ENCODE results near the gene COBL.

COBL gene

DNA sequence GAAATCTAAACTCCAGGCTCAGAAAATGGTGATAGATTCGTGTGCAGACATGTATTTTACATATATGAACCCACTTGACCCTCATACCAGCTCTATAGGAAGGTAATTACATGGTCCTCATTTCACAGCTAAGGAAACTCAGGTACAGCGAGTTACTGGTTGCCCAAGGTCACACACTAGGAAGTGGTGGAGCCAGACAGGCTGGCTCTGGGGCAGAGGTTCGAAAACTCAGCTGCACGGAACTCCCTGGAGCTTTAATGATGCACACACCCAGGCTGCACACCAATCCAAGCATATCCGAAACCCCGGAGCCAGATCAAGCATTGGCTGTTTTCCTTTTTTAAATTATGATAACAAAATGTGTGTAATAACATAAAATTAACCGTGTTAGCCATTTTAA is 172.4 kb downstream of the COBL start:
- TF ChIP-seq CEBPB (IDR thresholded peaks at IDR 0.05) (no peak), RAD21 (IDR thresholded peaks at IDR 0.05; ENCODE audit: low read depth) (no peak), USF1 (IDR thresholded peaks at IDR 0.05) (no peak), EGR1 (IDR thresholded peaks at IDR 0.05) (no peak), ZBTB7A (IDR thresholded peaks at IDR 0.05; ENCODE audit: low read depth) (no peak), TAF1 (IDR thresholded peaks at IDR 0.05; ENCODE audit: low read depth) (no peak), EP300 (IDR thresholded peaks at IDR 0.05; ENCODE audit: borderline replicate concordance) (no peak), YY1 (IDR thresholded peaks at IDR 0.05; ENCODE audit: low read depth) (no peak), FOXM1 (IDR thresholded peaks at IDR 0.05; ENCODE audit: borderline replicate concordance, low read depth) (no peak), NFIC (IDR thresholded peaks at IDR 0.05) (no peak), CREB1 (IDR thresholded peaks at IDR 0.05; ENCODE audit: low read depth) (no peak), TCF12 (IDR thresholded peaks at IDR 0.05; ENCODE audit: low read depth) (no peak), TEAD4 (IDR thresholded peaks at IDR 0.05) (no peak)
- TF ChIP-seq, protein P1, sequence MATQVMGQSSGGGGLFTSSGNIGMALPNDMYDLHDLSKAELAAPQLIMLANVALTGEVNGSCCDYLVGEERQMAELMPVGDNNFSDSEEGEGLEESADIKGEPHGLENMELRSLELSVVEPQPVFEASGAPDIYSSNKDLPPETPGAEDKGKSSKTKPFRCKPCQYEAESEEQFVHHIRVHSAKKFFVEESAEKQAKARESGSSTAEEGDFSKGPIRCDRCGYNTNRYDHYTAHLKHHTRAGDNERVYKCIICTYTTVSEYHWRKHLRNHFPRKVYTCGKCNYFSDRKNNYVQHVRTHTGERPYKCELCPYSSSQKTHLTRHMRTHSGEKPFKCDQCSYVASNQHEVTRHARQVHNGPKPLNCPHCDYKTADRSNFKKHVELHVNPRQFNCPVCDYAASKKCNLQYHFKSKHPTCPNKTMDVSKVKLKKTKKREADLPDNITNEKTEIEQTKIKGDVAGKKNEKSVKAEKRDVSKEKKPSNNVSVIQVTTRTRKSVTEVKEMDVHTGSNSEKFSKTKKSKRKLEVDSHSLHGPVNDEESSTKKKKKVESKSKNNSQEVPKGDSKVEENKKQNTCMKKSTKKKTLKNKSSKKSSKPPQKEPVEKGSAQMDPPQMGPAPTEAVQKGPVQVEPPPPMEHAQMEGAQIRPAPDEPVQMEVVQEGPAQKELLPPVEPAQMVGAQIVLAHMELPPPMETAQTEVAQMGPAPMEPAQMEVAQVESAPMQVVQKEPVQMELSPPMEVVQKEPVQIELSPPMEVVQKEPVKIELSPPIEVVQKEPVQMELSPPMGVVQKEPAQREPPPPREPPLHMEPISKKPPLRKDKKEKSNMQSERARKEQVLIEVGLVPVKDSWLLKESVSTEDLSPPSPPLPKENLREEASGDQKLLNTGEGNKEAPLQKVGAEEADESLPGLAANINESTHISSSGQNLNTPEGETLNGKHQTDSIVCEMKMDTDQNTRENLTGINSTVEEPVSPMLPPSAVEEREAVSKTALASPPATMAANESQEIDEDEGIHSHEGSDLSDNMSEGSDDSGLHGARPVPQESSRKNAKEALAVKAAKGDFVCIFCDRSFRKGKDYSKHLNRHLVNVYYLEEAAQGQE (IDR thresholded peaks at IDR 0.05; ENCODE audit: low read depth), result no peak
- TF ChIP-seq, protein P2, sequence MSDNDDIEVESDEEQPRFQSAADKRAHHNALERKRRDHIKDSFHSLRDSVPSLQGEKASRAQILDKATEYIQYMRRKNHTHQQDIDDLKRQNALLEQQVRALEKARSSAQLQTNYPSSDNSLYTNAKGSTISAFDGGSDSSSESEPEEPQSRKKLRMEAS (IDR thresholded peaks at IDR 0.05), result no peak

GRCh38 chr7:51142741-51143385 is 173.7 kb downstream of the COBL start:
- no peak for TF ChIP-seq NFIC (IDR thresholded peaks at IDR 0.05)
- no peak for TF ChIP-seq RAD21 (IDR thresholded peaks at IDR 0.05; ENCODE audit: low read depth)
- TF ChIP-seq EP300 (IDR thresholded peaks at IDR 0.05; ENCODE audit: borderline replicate concordance), result no peak
- TF ChIP-seq FOXM1 (IDR thresholded peaks at IDR 0.05; ENCODE audit: borderline replicate concordance, low read depth), result no peak
- TF ChIP-seq TEAD4 (IDR thresholded peaks at IDR 0.05), result no peak
- TF ChIP-seq CEBPB (IDR thresholded peaks at IDR 0.05), result no peak

GRCh38 chr7:51141451-51142003 is 175.1 kb downstream of the COBL start:
- no peak for TF ChIP-seq FOXM1 (IDR thresholded peaks at IDR 0.05; ENCODE audit: borderline replicate concordance, low read depth)
- TF ChIP-seq RAD21 (IDR thresholded peaks at IDR 0.05; ENCODE audit: low read depth), result peak; percentile 62

GRCh38 chr7:51140199-51141164 is 176.1 kb downstream of the COBL start:
- TF ChIP-seq, protein P1 (IDR thresholded peaks at IDR 0.05; ENCODE audit: low read depth), result no peak
- TF ChIP-seq ZBTB7A (IDR thresholded peaks at IDR 0.05; ENCODE audit: low read depth) (no peak), USF1 (IDR thresholded peaks at IDR 0.05) (no peak), EP300 (IDR thresholded peaks at IDR 0.05; ENCODE audit: borderline replicate concordance) (no peak), EGR1 (IDR thresholded peaks at IDR 0.05) (no peak), NFIC (IDR thresholded peaks at IDR 0.05) (no peak), CEBPB (IDR thresholded peaks at IDR 0.05) (no peak), TEAD4 (IDR thresholded peaks at IDR 0.05) (no peak), YY1 (IDR thresholded peaks at IDR 0.05; ENCODE audit: low read depth) (no peak), CREB1 (IDR thresholded peaks at IDR 0.05; ENCODE audit: low read depth) (no peak), RAD21 (IDR thresholded peaks at IDR 0.05; ENCODE audit: low read depth) (no peak), TAF1 (IDR thresholded peaks at IDR 0.05; ENCODE audit: low read depth) (no peak), TCF12 (IDR thresholded peaks at IDR 0.05; ENCODE audit: low read depth) (no peak), FOXM1 (IDR thresholded peaks at IDR 0.05; ENCODE audit: borderline replicate concordance, low read depth) (no peak)
- TF ChIP-seq, protein P2 (IDR thresholded peaks at IDR 0.05), result no peak

DNA sequence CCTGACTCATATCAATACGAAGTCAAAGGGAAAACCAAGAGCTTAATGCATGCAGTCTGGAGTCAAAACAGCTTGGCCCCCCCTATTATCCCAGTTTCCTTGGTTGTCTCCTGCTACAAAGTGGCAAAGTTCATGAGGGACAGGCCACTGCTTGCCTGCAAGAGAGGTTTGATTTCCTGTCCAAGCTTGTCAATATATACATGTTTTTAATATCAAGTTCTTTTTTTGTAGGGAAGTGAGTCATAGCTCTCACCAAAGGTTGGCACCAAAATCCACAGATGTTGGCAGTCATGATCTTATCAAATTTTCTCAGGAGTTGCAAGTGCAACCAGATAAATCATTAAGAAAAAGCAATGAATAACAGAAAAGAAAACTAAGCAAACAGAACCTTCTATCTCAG is 176.8 kb downstream of the COBL start:
- TF ChIP-seq, protein P2 (IDR thresholded peaks at IDR 0.05), result no peak
- TF ChIP-seq CREB1 (IDR thresholded peaks at IDR 0.05; ENCODE audit: low read depth), result no peak
